GM12878 (cell line): Measurements from ENCODE around the gene SAMHD1. TPM values are rescaled to one million over a fixed set of nuclear protein-coding genes. Genes with fewer than 3 reads are reported as not detected.

Experiments used
- ATAC-seq: fragments of 200-7000 bp; cut with Tn5 transposase; 3 replicates; pipeline ENCODE4 v1.9.1; 2020; ENCODE audit warnings: mild to moderate bottlenecking, moderate library complexity
- BruUV-seq: library from RNA; stranded (reverse); fragments of 400-500 nt; replicated peaks from 2 replicates; lab custom pipeline; 2021; lab: Mats Ljungman, UMichigan
- CTCF ChIA-PET: fragments of 300-600 bp; sonication (Branson Sonifier 250); formaldehyde crosslinking; extraction: SDS; loops from one replicate; lab custom pipeline; 2021; ENCODE audit warnings: inconsistent platforms; lab: Yijun Ruan, JAX
- POLR2A ChIA-PET: fragments of 350-600 bp; formaldehyde crosslinking; extraction: SDS; loops from one replicate; lab custom pipeline; 2021; ENCODE audit warnings: inconsistent platforms; lab: Charles Lee
- RAD21 ChIA-PET: fragments of 300-600 bp; sonication (Branson Sonifier 250); formaldehyde crosslinking; loops from one replicate; lab custom pipeline; 2023; ENCODE audit warnings: antibody characterized with exemption; ENCODE audit not compliant: unreplicated experiment; lab: Charles Lee
- SMC1A ChIA-PET: fragments of 300-600 bp; sonication (Branson Sonifier 250); formaldehyde crosslinking; loops from one replicate; lab custom pipeline; 2023; ENCODE audit not compliant: unreplicated experiment, uncharacterized antibody; lab: Charles Lee
- DNase-seq: peaks from one replicate; pipeline ENCODE4 v3.0.0-alpha.2; 2011; ENCODE audit warnings: low read depth, low spot score
- FAIRE-seq: peaks from 3 replicates; lab custom pipeline; 2011; peaks lifted over from hg19 to GRCh38; lab: Jason Lieb, UNC
- H2AFZ ChIP-seq: 2 replicates; pipeline ENCODE4 v1.6.0; 2011; ENCODE audit warnings: low read depth, low read length, control low read depth; ENCODE audit not compliant: control insufficient read depth
- H3K27ac ChIP-seq: 2 replicates; pipeline ENCODE4 v1.5.1; 2011; ENCODE audit warnings: control low read depth; ENCODE audit not compliant: control insufficient read depth, insufficient read depth
- H3K27me3 ChIP-seq, 2 experiments: replicated peaks in 1 of 2; 2 replicates each; pipeline versions ENCODE4 v1.6.0 to v1.6.1; 2011; ENCODE audit warnings: low read length in 1 of 2; ENCODE audit not compliant: control insufficient read depth in 2 of 2, insufficient read depth in 2 of 2
- H3K36me3 ChIP-seq, 2 experiments: 2 replicates each; pipeline ENCODE4 v1.5.1; 2011; ENCODE audit warnings: low read length in 1 of 2; ENCODE audit not compliant: control insufficient read depth in 2 of 2, insufficient read depth in 2 of 2
- H3K4me1 ChIP-seq: 2 replicates; pipeline ENCODE4 v1.6.1; 2011; ENCODE audit warnings: mild to moderate bottlenecking, low read length, moderate library complexity, mixed read lengths; ENCODE audit not compliant: control insufficient read depth, insufficient read depth
- H3K4me2 ChIP-seq: 2 replicates; pipeline ENCODE4 v1.6.0; 2011; ENCODE audit warnings: control low read depth; ENCODE audit not compliant: control insufficient read depth, insufficient read depth
- H3K4me3 ChIP-seq: fragments of 200-600 bp; sonication (generic); 2 replicates; pipeline ENCODE4 v1.5.1; 2016
- H3K79me2 ChIP-seq: 2 replicates; pipeline ENCODE4 v1.6.0; 2011; ENCODE audit warnings: low read length; ENCODE audit not compliant: control insufficient read depth, insufficient read depth
- H3K9ac ChIP-seq: 2 replicates; pipeline ENCODE4 v1.8.0; 2011; ENCODE audit warnings: low read length, control low read depth, mixed read lengths; ENCODE audit not compliant: control insufficient read depth, insufficient read depth
- H3K9me3 ChIP-seq: replicated peaks from 3 replicates; pipeline ENCODE4 v1.5.1; 2011; ENCODE audit warnings: mild to moderate bottlenecking, low read length; ENCODE audit not compliant: control insufficient read depth, insufficient read depth
- H4K20me1 ChIP-seq: 2 replicates; pipeline ENCODE4 v1.6.0; 2011; ENCODE audit not compliant: control insufficient read depth, insufficient read depth
- CBFB ChIP-seq: IDR thresholded peaks from 2 replicates; pipeline ENCODE4 v1.6.1; 2016; ENCODE audit warnings: antibody characterized with exemption, low read depth
- E2F8 ChIP-seq: fragments of 450-650 bp; IDR thresholded peaks from 2 replicates; pipeline ENCODE4 v1.6.1; 2018; ENCODE audit warnings: mild to moderate bottlenecking, low read depth, moderate library complexity; ENCODE audit not compliant: partially characterized antibody
- GABPA ChIP-seq: IDR thresholded peaks from 2 replicates; pipeline ENCODE4 v1.6.1; 2014; ENCODE audit warnings: antibody characterized with exemption, low read depth, mild to moderate bottlenecking, inconsistent platforms
- HDGF ChIP-seq: fragments of 450-650 bp; IDR thresholded peaks from 2 replicates; pipeline ENCODE4 v1.6.1; 2016; ENCODE audit warnings: antibody characterized with exemption
- MEF2B ChIP-seq: fragments of 450-650 bp; IDR thresholded peaks from 2 replicates; pipeline ENCODE4 v1.6.1; 2018; ENCODE audit warnings: mild to moderate bottlenecking, moderate library complexity; ENCODE audit not compliant: partially characterized antibody, poor library complexity, severe bottlenecking
- MXI1 ChIP-seq: fragments of 150-350 bp; IDR thresholded peaks from 2 replicates; pipeline ENCODE4 v1.6.1; 2011; ENCODE audit warnings: low read depth, mild to moderate bottlenecking, inconsistent platforms, low read length, improper control_type of control experiment
- RCOR1 ChIP-seq: conservative IDR thresholded peaks from 2 replicates; pipeline ENCODE4 v1.6.1; 2012; ENCODE audit warnings: low read depth, low read length, improper control_type of control experiment
- REST ChIP-seq: IDR thresholded peaks from 2 replicates; pipeline ENCODE4 v1.6.1; 2012; ENCODE audit warnings: mild to moderate bottlenecking, low read depth, low read length
- SP1 ChIP-seq: IDR thresholded peaks from one replicate; pipeline ENCODE4 v1.6.1; 2011; ENCODE audit warnings: low read depth, low read length
- SRF ChIP-seq, 2 experiments: IDR thresholded peaks; 2 replicates each; pipeline ENCODE4 v1.6.1; 2011; ENCODE audit warnings: low read depth in 2 of 2, low read length in 2 of 2, mild to moderate bottlenecking in 1 of 2, moderate library complexity in 1 of 2
- ZNF207 ChIP-seq: fragments of 450-650 bp; IDR thresholded peaks from 2 replicates; pipeline ENCODE4 v1.6.1; 2014; ENCODE audit warnings: antibody characterized with exemption, mild to moderate bottlenecking, borderline replicate concordance
- WGBS: methylation state at CpG from one replicate; pipeline ENCODE4 v1.1.6; 2016; ENCODE audit warnings: low lambda C conversion rate; ENCODE audit not compliant: insufficient replicate concordance, insufficient coverage; ENCODE audit errors: missing lambda C conversion rate; 5-methylcytosine and 5-hydroxymethylcytosine counted together
- in situ Hi-C: fragments of 300-500 bp; cut with MboI; formaldehyde crosslinking; loops from 9 replicates; pipeline ENCODE4 v1.14.3; 2018; ENCODE audit warnings: mixed read lengths
- intact Hi-C: fragments of 100-400 bp; cut with micrococcal nuclease; formaldehyde crosslinking; loops from one replicate; pipeline ENCODE4 v1.14.2; 2022; ENCODE audit not compliant: unreplicated experiment
- polyA plus RNA-seq, 11 experiments: library from polyadenylated mRNA; depleted of rRNA in 4 of 11; unstranded in 6 of 11; stranded (reverse) in 5 of 11; fragments of >200 nt; fragmentation: Nextera tagmentation in 4 of 11; fragmentation: Illumina TruSeq in 1 of 11; extraction: Ambion mirVana in 4 of 11; extraction: Trizol in 1 of 11; gene quantifications; 1 replicate in 1 of 11; 2 replicates in 10 of 11; pipeline versions ENCODE4 v1.2.1 to v1.2.3, GENCODE V29; 2011 to 2016; ENCODE audit warnings: inconsistent platforms in 2 of 11, missing spikeins in 2 of 11, low read depth in 1 of 11
- total RNA-seq, 4 experiments: library from RNA; depleted of rRNA in 3 of 4; stranded (reverse); fragments of >200 nt in 3 of 4; fragmentation: Illumina TruSeq in 1 of 4; extraction: Trizol in 1 of 4; gene quantifications; 2 replicates each; pipeline versions ENCODE4 v1.2.1 to v1.2.3, GENCODE V29; 2013 to 2021
- TF ChIP-seq, protein P1 (sequence below): IDR thresholded peaks from 2 replicates; pipeline ENCODE4 v1.6.1; 2012; ENCODE audit warnings: improper control_type of control experiment, low read depth, low read length; ENCODE audit not compliant: insufficient replicate concordance

Gene SAMHD1
- total and polyA plus RNA-seq, 10 of the 15 experiments (the other 5 are each of a cell fraction or from before 2014, with no cell fraction given): 20.5 to 47.9 (median 38.8) TPM

GRCh38 chr20:36855241-36855657 is 96.3 kb downstream of the SAMHD1 start:
- WGBS: 92% methylated on average over 7 of the region's 7 CpGs
- Histone ChIP-seq H4K20me1 (no peaks in the 10 kb centered on the region), H3K4me2 (no peak overlapping the region), H3K9me3 (peaks cover 2% of the 10 kb centered on the region; the same call in 1 of the 3 replicates), H3K27ac (no peak overlapping the region), H3K4me3 (no peak overlapping the region), H3K27me3 (no peaks in the 10 kb centered on the region), H3K4me1 (peaks cover 20% of the 10 kb centered on the region), H3K36me3 (no peaks in the 10 kb centered on the region; a peak in 1 of 4 replicates), H2AFZ (no peak overlapping the region), H3K9ac (no peak overlapping the region), H3K79me2 (no peaks in the 10 kb centered on the region; the same call in 1 of the 2 replicates)
- ATAC-seq (no peak), DNase-seq (no peak), FAIRE-seq (no peak)
- ChIA-PET POLR2A (interaction anchor here (0.6 to 12.4 kb wide), 4 partner anchors 9 to 33 kb away, joined by 7 to 114 read pairs (median 12); no protein-coding TSS in a partner anchor), RAD21 (interaction anchor here (9.7 kb wide), 1 partner anchor 17 kb away, joined by 215 read pairs; no protein-coding TSS in a partner anchor), CTCF (interaction anchor here (0.9 to 25.3 kb wide), 5 partner anchors 8 to 47 kb away, joined by 3 to 349 read pairs (median 5); a partner anchor contains a TSS), SMC1A (interaction anchor here (1.2 to 13.5 kb wide), 4 partner anchors 8 to 31 kb away, joined by 3 to 105 read pairs (median 10); a partner anchor contains a TSS)
- in situ Hi-C loops (no loop called here), intact Hi-C loops (no loop called here)
- no TSS peak for BruUV-seq
- TF ChIP-seq REST (no peak), SP1 (no peak), HDGF (no peak), RCOR1 (no peak), MXI1 (no peak), E2F8 (no peak), CBFB (no peak), MEF2B (no peak), GABPA (no peak), ZNF207 (no peak), SRF (IDR thresholded peaks at IDR 0.05; ENCODE audit: low read depth in 2 of 2, low read length in 2 of 2) (no peak)
- TF ChIP-seq, protein P1, sequence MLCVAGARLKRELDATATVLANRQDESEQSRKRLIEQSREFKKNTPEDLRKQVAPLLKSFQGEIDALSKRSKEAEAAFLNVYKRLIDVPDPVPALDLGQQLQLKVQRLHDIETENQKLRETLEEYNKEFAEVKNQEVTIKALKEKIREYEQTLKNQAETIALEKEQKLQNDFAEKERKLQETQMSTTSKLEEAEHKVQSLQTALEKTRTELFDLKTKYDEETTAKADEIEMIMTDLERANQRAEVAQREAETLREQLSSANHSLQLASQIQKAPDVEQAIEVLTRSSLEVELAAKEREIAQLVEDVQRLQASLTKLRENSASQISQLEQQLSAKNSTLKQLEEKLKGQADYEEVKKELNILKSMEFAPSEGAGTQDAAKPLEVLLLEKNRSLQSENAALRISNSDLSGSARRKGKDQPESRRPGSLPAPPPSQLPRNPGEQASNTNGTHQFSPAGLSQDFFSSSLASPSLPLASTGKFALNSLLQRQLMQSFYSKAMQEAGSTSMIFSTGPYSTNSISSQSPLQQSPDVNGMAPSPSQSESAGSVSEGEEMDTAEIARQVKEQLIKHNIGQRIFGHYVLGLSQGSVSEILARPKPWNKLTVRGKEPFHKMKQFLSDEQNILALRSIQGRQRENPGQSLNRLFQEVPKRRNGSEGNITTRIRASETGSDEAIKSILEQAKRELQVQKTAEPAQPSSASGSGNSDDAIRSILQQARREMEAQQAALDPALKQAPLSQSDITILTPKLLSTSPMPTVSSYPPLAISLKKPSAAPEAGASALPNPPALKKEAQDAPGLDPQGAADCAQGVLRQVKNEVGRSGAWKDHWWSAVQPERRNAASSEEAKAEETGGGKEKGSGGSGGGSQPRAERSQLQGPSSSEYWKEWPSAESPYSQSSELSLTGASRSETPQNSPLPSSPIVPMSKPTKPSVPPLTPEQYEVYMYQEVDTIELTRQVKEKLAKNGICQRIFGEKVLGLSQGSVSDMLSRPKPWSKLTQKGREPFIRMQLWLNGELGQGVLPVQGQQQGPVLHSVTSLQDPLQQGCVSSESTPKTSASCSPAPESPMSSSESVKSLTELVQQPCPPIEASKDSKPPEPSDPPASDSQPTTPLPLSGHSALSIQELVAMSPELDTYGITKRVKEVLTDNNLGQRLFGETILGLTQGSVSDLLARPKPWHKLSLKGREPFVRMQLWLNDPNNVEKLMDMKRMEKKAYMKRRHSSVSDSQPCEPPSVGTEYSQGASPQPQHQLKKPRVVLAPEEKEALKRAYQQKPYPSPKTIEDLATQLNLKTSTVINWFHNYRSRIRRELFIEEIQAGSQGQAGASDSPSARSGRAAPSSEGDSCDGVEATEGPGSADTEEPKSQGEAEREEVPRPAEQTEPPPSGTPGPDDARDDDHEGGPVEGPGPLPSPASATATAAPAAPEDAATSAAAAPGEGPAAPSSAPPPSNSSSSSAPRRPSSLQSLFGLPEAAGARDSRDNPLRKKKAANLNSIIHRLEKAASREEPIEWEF: no peak
